Parathyroid adenoma (tissue), 2 donors: ENCODE measurements around the gene CHST15.

ENCODE experiments used
- H2AFZ ChIP-seq: fragments of 300-600 bp; sonication (generic); one replicate; pipeline ENCODE4 v1.7.0; 2017; ENCODE audit warnings: antibody characterized with exemption, mild to moderate bottlenecking
- H3K27ac ChIP-seq: fragments of 300-600 bp; sonication (generic); one replicate; pipeline ENCODE4 v1.7.0; 2017
- H3K27me3 ChIP-seq: fragments of 300-600 bp; sonication (generic); one replicate; pipeline ENCODE4 v1.7.0; 2017; ENCODE audit warnings: low read length; ENCODE audit not compliant: control insufficient read depth, insufficient read depth
- H3K36me3 ChIP-seq: fragments of 300-600 bp; sonication (generic); one replicate; pipeline ENCODE4 v1.7.0; 2017; ENCODE audit warnings: low read length; ENCODE audit not compliant: control insufficient read depth, insufficient read depth
- H3K4me1 ChIP-seq: fragments of 300-600 bp; sonication (generic); one replicate; pipeline ENCODE4 v1.7.0; 2017; ENCODE audit warnings: control low read depth
- H3K4me2 ChIP-seq: fragments of 300-600 bp; sonication (generic); one replicate; pipeline ENCODE4 v1.7.0; 2017; ENCODE audit warnings: low read length
- H3K4me3 ChIP-seq: fragments of 300-600 bp; sonication (generic); one replicate; pipeline ENCODE4 v1.7.0; 2017; ENCODE audit warnings: low read depth, low read length
- H3K79me2 ChIP-seq: fragments of 300-600 bp; sonication (generic); one replicate; pipeline ENCODE4 v1.7.0; 2017; ENCODE audit warnings: control low read depth
- H3K9ac ChIP-seq: fragments of 300-600 bp; sonication (generic); one replicate; pipeline ENCODE4 v1.7.0; 2017; ENCODE audit warnings: mild to moderate bottlenecking
- H3K9me3 ChIP-seq: fragments of 300-600 bp; sonication (generic); one replicate; pipeline ENCODE4 v1.7.0; 2017; ENCODE audit warnings: low read length; ENCODE audit not compliant: control insufficient read depth
- TF ChIP-seq, protein P1 (sequence below): fragments of 300-600 bp; sonication (generic); IDR thresholded peaks from one replicate; pipeline ENCODE4 v1.7.0; 2017; ENCODE audit warnings: antibody characterized with exemption, mild to moderate bottlenecking
- donor health status: primary hyperparathyroidism.

CHST15 gene

DNA sequence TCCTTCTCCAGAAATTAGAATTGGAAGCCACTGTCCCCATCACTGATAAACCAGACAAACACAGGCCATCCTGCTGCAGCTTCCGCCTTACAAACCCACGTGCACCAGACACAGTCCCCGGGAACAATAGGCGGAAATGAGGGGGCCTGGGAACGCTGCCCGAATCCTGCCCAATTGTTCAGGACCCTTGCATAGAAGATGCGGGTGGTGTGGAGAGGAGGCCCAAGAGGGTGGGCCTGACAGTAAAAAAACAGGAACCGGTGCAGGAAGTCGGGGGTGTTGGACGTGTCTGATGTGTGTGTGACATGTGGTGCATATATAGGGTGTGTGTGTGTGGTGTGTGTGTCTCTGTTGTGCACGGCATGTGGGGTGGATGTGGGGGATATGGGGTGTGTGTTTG lies 26.5 kb upstream of the CHST15 start:
- TF ChIP-seq, protein P1, sequence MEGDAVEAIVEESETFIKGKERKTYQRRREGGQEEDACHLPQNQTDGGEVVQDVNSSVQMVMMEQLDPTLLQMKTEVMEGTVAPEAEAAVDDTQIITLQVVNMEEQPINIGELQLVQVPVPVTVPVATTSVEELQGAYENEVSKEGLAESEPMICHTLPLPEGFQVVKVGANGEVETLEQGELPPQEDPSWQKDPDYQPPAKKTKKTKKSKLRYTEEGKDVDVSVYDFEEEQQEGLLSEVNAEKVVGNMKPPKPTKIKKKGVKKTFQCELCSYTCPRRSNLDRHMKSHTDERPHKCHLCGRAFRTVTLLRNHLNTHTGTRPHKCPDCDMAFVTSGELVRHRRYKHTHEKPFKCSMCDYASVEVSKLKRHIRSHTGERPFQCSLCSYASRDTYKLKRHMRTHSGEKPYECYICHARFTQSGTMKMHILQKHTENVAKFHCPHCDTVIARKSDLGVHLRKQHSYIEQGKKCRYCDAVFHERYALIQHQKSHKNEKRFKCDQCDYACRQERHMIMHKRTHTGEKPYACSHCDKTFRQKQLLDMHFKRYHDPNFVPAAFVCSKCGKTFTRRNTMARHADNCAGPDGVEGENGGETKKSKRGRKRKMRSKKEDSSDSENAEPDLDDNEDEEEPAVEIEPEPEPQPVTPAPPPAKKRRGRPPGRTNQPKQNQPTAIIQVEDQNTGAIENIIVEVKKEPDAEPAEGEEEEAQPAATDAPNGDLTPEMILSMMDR, result no peak
- Histone ChIP-seq H3K27me3 (no peaks in the 10 kb centered on the region), H3K27ac (no peak overlapping the region), H3K4me3 (no peak overlapping the region), H2AFZ (no peak overlapping the region), H3K4me1 (no peaks in the 10 kb centered on the region), H3K36me3 (no peaks in the 10 kb centered on the region), H3K4me2 (no peak overlapping the region), H3K9me3 (no peaks in the 10 kb centered on the region), H3K79me2 (no peaks in the 10 kb centered on the region), H3K9ac (no peak overlapping the region)

DNA sequence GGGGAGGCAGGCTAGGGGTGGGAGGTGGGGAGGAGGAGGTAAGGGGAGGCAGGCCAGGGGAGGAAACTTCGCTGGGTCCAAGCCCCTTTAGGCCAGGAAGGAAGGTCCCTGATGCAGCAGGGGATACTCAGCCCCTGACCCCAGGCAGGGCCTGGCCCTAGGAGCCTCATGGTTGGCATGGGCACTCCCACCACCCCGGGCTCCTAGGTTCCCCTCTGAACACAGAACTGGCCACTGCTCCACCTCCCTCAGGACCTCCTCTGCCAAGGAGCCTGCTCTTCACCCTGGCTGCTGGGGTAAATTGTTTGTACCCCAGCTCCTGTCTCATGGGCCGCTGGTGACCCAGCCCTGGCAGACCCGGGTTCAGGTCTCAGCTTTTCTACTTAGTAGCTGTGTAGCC lies 25.8 kb upstream of the CHST15 start:
- no peaks in the 10 kb centered on the region for H3K36me3 ChIP-seq

DNA sequence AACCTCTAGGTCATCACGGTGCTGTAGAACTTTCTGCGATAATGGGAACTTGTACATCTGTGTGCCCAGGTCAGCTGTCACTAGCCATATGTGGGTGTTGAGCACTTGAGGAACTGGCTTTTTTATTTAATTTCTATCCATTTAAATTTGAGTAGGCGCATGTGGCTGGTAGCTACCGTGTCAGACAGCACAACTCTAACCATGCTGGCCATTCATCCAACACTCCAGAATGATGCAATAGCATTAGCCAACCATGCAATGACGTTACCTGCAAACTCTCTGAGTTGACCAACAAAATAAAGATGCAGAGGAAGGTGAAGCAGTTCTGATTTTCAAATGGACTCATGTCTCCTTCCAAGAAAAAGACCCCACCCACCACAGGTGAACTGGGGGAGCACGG lies 24.4 kb upstream of the CHST15 start:
- Histone ChIP-seq H3K9ac (no peak overlapping the region), H2AFZ (no peak overlapping the region), H3K27me3 (no peaks in the 10 kb centered on the region), H3K9me3 (no peaks in the 10 kb centered on the region), H3K4me3 (no peak overlapping the region), H3K36me3 (no peaks in the 10 kb centered on the region), H3K27ac (no peak overlapping the region), H3K79me2 (no peaks in the 10 kb centered on the region), H3K4me2 (no peak overlapping the region), H3K4me1 (no peaks in the 10 kb centered on the region)
- TF ChIP-seq, protein P1, result no peak

More for the DNA sequence above, 25.8 kb upstream of the CHST15 start:
- Histone ChIP-seq H3K9me3 (no peaks in the 10 kb centered on the region), H2AFZ (no peak overlapping the region), H3K4me2 (no peak overlapping the region), H3K9ac (no peak overlapping the region), H3K4me3 (no peak overlapping the region), H3K79me2 (no peaks in the 10 kb centered on the region), H3K27me3 (no peaks in the 10 kb centered on the region), H3K4me1 (no peaks in the 10 kb centered on the region), H3K27ac (no peak overlapping the region)
- TF ChIP-seq, protein P1, result no peak

DNA sequence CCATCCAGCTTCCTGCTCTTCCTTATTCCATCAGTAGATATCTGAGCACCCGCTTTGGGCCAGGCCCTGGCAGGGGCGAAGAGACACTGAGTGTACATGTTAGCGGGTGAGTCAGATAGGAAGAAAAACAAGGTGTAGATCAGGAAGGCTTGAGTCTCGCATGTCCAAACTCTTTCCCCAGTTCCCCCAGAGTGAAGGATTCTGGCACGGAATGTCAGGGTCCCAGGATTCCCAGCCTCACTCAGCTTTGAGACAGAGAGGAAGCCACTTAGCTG lies 24.1 kb upstream of the CHST15 start:
- no peak overlapping the region for H3K9ac ChIP-seq
- no peaks in the 10 kb centered on the region for H3K27me3 ChIP-seq
- H3K4me1 ChIP-seq, result no peaks in the 10 kb centered on the region
- H3K9me3 ChIP-seq, result no peaks in the 10 kb centered on the region
- no peak overlapping the region for H3K27ac ChIP-seq
- H3K4me2 ChIP-seq, result no peak overlapping the region
- no peaks in the 10 kb centered on the region for H3K79me2 ChIP-seq
- H2AFZ ChIP-seq, result no peak overlapping the region
- H3K36me3 ChIP-seq, result no peaks in the 10 kb centered on the region
- no peak overlapping the region for H3K4me3 ChIP-seq
- TF ChIP-seq, protein P1, result no peak

DNA sequence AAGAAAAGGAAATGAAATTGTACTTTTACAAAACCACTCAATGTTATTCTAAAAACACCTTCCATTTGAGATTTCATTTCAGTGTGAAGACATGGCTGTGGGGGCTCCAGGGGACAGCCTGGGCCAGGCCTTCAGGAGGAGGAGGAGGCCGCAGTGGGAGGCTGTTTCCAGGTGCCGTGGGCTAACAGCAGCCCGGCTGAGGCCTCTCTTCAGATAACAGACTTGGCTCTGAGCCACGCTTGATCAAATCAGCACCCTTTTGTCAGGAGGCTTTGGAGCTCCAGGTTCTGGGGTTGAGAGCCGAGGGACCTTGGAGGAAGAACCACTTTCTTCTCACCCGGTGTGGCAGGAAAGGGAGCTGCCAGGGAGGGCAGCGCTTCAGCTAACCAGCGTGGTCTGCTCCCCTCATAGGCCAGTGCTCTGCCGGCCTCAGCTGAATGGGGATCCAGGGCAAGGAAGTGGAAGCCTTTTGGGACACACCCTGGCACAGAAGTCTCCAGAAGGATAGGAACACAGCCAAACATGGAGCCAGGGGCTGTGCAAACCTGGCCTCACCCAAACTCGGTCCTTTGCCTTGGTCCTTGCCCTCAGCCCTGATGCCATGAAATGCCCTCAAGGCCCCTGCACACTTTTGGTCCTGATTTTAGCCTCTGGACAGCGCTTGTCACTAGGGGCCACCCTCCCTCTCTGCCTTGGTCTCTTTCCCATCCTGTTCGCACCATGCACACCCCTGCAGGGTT lies 23.5 kb upstream of the CHST15 start:
- Histone ChIP-seq H3K4me3 (no peak overlapping the region), H3K27ac (no peak overlapping the region), H3K27me3 (no peaks in the 10 kb centered on the region), H3K9me3 (no peaks in the 10 kb centered on the region), H3K9ac (no peak overlapping the region), H2AFZ (no peak overlapping the region), H3K4me1 (no peaks in the 10 kb centered on the region), H3K79me2 (no peaks in the 10 kb centered on the region), H3K4me2 (no peak overlapping the region), H3K36me3 (no peaks in the 10 kb centered on the region)
- TF ChIP-seq, protein P1, result no peak
